ENCODE data around the gene KIAA2012.
A peak's percentile ranks its signal among the peaks of the same experiment; 100 is the strongest.

KIAA2012 gene

DNA sequence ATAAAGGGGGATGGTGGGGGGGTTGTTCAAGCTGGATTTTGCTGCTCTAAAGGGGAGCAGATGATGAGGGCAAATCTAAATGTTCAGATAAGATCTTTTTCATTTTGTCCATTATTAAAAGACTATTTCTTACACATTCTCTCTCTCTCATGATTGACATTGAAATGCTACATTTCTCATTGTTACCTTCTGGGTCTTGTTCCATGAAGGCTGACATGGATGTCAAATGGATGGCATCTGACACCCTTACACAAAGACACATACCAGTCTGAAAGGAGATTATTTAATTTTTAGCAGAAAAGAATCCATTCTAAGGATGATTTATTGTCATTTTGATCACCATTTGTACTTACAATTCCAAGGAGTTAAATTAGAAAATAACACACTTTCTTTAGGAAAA is 28.3 kb upstream of the KIAA2012 start:
- no peak for DNase-seq

- no peak for DNase-seq
Observed at GRCh38 chr2:202046572-202046971, 26.5 kb upstream of the KIAA2012 start.

DNA sequence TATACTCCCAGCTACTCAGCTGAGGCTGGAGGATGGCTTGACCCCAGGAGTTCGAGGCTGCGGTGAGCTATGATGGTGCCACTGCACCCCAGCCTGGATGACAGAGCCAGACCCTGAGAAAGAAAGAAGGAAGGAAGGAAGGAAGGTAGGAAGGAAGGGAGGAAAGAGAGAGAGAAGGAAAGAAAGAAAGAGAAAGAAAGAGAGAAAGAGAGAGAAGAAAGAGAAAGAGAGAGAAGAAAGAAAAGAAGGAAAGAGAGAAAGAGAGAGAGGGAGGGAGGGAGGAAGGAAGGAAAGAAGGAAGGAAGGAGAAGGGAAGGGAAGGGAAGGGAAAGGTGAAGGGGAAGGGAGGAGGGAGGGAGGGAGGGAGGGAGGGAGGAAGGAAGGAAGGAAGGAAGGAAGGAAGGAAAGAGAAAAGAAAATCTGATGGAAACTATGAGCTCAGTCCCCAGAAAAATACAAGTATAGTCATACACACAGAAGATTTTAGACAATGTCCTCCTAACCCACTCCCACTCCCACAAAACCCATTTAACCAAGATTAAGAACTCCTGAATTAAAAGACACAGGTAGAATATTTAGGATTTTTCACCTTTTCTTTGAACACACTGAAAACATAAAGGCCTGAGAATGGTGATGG is 23.8 kb upstream of the KIAA2012 start:
- DNase-seq: no peak

DNA sequence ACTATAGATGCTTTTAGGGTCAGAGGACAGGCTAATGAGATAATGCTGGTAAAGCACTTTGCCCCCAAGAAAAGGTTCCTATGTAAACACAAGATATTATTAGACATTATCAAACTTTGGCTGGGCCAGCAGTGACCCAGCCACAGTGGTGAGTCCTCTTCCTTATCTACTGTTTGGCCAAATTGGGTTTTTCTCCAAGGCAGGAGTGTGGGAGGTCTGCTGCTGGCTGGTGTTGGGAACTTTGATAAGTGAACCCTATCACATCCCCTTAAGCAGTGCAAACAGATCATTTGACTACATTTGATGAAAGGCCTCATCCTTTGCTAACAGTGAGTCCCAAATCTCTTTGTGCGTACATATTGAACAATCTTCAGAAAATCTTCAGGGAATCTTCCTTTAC is 23.2 kb upstream of the KIAA2012 start:
- no peak for DNase-seq

DNA sequence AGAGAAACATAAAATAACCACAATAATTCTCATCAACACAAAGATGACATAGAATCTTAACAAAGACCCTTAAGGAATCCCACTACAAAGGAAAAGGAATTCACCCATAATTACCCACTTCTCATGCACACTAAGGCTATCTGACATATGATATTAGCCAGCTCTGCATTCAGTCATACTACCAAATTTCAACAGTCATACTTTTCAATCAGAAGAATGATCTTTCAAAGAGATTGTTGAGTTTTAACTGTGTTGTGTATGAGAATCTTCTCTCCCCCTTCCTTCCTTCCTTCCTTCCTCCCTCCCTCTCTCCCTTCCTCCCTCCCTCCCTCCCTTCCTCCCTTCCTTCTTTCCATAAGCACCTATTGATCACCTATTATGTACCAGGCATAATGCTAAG is 22.4 kb upstream of the KIAA2012 start:
- no peak for DNase-seq

DNA sequence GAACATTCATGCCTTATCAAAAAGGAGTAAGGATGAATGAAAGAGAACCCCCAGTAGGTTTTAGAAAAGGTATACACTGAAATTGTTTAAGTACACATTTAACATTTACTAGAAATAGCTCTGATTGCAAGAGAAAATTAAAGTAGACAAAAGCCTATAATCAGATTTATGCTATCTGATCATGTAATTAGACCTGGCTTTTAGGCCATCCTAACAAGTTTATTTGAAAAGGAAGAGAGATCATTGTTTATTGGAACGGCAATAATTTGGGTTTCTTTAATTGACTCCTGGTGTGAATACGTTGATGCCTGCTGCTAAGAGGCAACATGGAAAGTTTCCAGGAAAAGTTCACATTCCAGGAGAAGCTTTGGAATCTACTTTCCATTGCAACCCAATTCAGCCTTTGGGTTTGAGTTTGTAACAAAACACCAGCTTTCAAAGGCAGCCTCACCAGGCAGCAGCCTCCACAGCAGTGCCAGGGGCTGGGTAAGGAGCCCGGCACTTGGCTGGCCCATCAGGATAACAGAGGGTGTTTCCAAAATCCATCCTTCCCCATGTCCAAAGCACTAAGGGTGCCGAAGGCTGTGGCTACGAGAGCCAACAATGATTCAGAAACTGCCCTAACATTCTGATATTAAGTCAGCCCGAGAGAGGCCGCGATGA is 21.4 kb upstream of the KIAA2012 start:
- DNase-seq: no peak

DNA sequence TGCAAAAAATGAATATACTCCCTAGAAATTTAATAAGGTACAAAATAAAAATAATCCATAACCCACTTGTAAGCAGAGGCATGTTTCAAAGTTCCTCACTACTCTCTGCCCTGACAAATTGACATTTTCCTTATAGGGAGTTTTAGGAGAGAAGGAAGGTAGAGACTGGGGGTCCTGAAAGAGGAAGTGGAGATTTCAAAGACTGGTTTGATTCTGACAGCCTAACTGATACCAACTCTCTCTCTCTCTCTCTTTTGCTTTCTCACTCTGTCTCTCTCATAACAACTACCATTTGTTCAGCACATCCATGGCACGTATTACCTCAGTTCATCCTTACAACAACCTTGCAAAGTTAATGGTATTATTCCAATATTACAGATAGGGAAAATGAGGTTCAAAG is 20.8 kb upstream of the KIAA2012 start:
- no peak for DNase-seq

GRCh38 chr2:202054679-202055078 is 18.4 kb upstream of the KIAA2012 start:
- DNase-seq: no peak

DNA sequence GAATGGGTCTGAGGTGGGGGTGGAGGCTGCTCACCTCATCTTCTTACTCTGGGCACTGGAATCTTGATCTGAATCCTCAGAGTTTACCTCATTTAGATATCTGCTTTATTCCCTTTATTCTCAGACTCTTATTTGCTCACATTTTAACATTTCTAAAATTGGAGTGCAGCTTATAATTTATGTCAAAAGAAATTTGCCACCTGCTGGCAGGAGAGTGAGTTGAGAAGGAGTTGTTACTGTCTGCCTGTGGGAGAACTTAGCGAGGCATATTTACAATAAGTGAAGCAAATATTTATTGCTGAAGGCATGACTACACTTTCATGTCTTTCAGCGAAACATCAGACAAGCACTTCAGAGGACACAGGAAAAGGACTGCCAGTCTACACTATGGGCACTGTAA is 16.4 kb upstream of the KIAA2012 start:
- no peak for DNase-seq

DNA sequence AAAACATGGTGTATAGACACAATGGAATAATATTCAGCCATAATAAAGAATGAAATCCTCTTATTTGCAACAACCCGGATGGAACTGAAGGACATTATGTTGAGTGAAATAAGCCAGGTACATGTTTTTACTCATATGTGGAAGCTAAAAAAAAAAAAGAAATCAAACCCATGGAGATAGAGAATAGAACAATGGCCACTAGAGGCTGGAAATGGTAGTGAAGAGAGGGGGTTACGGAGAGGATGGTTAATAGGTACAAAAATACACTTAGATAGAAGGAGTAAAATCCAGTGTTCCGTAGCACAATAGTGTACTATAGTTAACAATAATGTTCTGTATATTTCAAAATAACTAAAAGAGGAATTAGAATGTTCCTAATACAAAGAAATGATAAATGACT is 12.8 kb upstream of the KIAA2012 start:
- DNase-seq: no peak

DNA sequence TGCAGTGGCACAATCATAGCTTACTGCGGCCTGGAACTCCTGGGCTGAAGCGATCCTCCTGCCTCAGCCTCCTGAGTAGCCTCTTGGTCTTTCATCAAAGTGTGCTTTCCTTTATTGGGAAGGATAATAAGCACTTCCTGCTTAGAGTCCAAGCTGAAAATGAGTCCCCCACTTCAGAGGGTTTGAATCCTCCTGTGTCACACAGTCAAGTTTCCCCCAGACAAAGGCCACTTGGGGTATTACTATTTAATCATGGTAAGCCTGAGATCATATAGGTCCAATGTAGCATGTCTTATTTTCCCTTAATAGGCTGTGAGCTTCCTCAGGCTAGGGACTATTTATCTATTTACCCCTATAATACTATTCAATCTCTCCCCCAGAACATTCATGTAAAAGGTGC is 11.4 kb upstream of the KIAA2012 start:
- DNase-seq: no peak

DNA sequence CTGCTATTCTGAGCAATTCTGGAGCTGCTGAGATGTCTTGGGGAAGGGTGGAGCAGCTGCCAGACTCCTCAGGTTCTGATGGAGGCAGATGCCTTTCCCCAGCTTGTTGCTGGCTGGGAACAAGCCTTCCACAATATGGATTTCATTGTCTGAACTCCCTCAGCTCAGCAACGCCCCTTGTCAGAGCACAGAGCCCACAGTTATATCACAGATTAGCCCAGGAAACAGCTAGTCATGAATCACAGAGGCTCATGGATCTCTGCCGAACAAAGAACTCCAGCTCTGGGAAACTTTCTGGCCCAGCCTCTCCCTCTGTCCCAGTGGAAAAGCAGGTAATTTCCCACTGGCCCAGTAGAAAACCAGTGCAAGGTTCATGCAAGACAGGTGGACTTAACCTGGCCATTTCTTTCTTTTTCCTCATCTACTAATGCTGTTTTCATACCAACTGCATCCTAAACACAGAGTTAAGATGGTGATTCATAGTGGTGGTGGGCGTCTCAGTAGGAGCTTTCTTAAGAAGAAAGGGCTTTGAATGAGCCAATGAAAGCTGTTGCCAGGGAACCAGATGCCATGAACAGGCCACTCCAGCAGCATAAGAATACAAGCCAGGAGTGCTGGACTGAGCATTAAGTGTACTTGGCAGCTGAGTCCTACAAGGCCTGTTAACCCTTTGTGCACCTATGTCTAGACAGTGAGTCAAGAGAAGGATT is 8.7 kb upstream of the KIAA2012 start:
- no peak for DNase-seq

GRCh38 chr2:202064881-202065230 is 8.2 kb upstream of the KIAA2012 start:
- DNase-seq: no peak

DNA sequence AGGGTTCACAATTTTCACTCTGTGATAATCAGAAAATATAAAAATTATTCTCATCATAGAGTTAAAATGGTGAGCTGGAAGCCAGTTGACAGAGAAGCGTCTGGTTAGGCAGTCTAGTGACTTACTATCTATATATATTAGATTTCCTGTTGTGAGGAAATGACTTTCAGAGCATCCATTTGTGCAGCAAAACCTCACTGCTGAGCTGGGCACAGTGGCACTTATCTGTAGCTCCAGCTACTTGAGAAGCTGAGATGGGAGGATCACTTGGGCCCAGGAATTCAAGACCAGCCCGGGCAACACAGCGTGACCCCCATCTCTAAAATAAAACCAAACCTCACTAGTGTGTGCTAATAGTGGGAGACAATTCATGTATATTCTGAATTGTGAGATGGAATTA is 7.2 kb upstream of the KIAA2012 start:
- DNase-seq: no peak

DNA sequence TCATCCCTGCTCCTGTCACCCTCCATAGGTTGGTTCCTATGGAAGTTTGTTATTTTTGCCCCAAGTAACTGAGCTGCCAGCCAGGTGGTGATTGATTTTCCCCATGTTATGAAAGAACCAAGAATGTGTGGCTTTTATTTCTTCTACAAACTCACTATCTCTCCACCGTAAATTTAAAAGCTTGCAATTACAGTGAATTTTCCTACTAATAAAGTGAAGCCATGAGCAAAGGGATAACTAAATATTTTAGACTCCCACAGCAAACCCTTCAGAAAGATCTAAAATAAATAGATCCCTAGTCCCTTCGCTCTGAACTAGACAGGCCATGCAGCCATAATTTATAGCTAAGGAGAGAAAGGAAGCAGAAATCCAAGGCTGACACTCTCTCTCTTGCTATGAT is 6.2 kb upstream of the KIAA2012 start:
- no peak for DNase-seq

DNA sequence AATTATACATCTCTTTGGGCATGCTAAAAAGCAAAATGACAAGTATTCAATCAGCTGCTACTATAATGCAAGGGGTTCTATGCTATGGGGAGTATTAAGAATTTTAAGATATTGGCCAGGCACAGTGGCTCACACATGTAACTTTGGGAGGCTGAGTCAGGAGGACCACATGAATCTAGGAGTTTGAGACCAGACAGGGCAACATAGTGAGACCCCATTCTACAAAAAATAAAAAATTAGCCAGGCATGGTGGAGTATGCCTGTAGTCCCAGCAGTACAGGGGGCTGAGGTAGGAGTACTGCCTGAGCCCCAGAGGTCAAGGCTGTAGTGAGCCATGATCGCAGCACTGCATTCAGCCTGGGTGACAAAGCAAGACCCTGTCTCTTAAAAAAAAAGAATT is 5.5 kb upstream of the KIAA2012 start:
- no peak for DNase-seq

GRCh38 chr2:202069170-202070067 is 3.6 kb upstream of the KIAA2012 start:
- DNase-seq: no peak

- no peak for DNase-seq
Observed at GRCh38 chr2:202071107-202071506, 1.9 kb upstream of the KIAA2012 start.

- DNase-seq: no peak
Observed at GRCh38 chr2:202072226-202072625, 829 bp upstream of the KIAA2012 start.

GRCh38 chr2:202074324-202074723 is 1.3 kb downstream of the KIAA2012 start:
- no peak for DNase-seq

- DNase-seq: no peak
Observed at GRCh38 chr2:202079310-202079709, 6.3 kb downstream of the KIAA2012 start.

DNA sequence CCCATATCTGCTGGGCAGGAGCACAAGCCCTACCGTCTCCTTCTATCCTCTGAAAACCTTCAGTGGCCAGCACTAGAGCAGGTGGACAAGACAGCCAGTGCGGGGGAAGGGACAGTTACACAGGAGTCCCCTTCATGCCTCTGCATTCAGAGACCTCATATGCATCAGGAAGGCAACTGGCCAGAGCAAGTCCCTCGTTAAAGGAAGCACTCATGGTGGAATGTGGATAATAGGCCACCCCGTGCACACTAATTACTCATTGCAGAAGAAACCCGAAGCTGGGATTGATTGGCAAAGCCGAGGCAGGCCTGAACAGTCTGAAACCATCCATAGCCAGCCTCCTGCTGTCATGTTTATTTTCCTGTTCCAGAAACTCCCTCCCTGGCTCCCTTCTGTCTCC is 11.2 kb downstream of the KIAA2012 start:
- peak; percentile 70 for DNase-seq

- no peak for DNase-seq
Observed at GRCh38 chr2:202088777-202089176, 15.7 kb downstream of the KIAA2012 start.

GRCh38 chr2:202090530-202090929 is 17.5 kb downstream of the KIAA2012 start:
- DNase-seq: no peak

All from NCI-H2171 (cell line).